GM19025 (cell line): Measurements from ENCODE around the gene GSC.
"Not testable (repeated sequence)": the region's sequence is repeated elsewhere in the genome, so short reads cannot be mapped to it uniquely, and the experiment has no call there.

ENCODE experiments used
- ATAC-seq: cut with Tn5 transposase; IDR thresholded peaks from one replicate; pipeline ENCODE4 v1.9.1; 2021; ENCODE audit warnings: mild to moderate bottlenecking, low read depth, moderate library complexity; ENCODE audit not compliant: unreplicated experiment

The GSC gene

DNA sequence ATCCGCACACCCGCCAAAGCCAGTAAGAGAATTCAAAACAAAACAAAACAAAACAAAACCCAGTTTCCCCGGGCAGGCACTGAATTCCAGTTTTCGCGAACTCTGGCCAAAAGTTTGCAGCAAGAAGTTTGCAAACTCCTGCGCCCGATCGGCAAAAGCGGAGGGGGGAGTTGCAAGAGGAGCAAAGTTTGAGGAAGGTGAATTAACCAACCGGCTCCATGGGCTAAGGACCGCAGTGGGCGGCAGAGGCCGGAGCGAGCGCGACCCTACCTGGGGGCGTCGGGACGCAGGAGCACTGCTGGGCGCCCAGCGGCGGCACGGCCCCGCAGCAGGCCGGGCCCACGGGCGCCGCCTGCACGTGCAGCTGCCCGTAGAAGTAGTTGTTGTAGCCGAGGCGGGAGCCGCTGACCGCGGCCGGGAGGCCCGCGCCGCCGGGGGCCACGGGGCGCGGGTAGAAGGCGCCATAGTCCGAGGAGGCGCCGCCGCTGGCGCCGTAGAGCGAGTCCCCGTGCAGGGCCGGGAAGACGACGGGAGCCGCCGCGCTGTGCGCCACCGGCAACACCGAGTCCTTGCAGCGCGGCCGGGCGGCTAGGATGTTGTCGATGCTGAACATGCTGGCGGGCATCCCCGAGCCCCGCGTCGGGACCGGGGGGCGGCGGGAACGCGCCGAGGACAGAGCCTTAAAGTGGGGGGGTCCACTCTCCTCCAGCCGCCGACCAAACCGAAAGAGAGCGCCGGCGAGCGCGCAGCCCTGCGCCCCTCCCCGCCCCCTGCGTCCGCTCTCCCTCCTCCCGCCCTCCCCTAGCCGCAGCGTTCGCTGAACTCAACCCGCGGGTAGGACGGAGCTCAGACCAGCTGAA lies at the start of gene GSC:
Gene GSC (minus strand): TSS at position 723 of the 860 bp plus-strand sequence. CDS start 98 bp downstream, at position 625.
- ATAC-seq = no peak

DNA sequence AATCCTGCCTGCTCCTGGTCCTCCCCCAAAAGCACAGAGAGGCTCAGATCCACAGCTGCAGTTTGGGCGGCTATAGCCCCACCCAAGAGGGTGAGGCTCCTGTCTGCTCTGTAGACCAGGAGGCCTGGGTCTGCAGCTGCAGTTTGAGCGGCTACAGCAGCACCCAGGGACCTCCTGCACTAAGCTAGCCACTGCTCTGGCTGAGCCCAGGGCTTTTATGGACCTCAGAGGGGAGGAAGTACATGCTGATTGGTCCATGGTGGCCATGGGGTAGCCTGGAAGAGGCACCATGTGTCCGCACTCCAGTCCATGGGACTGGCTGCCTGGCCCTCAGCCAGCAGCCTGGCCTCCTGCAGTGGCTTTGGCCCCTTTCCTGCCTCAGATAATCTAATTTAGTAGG lies 49.6 kb upstream of the GSC start:
- ATAC-seq = no peak

DNA sequence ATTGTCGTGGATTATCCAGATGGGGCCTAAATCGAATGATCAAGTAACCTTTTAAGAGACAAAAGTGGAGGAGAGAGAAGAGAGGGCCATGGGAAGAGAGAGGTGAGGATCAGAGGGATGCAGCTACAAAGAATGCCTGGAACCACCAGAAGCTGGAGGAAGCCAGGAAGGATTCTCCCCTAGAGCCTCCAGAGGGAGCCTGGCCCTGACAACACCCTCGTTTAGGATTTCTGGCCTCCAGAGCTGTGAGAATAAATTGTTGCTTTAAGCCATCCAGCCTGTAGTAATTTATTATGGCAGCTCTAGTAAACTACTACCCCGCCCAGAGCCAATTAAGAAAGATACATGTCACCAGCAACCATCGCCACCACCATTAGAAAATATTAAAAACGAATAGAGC lies 46.2 kb upstream of the GSC start:
- ATAC-seq = no peak

DNA sequence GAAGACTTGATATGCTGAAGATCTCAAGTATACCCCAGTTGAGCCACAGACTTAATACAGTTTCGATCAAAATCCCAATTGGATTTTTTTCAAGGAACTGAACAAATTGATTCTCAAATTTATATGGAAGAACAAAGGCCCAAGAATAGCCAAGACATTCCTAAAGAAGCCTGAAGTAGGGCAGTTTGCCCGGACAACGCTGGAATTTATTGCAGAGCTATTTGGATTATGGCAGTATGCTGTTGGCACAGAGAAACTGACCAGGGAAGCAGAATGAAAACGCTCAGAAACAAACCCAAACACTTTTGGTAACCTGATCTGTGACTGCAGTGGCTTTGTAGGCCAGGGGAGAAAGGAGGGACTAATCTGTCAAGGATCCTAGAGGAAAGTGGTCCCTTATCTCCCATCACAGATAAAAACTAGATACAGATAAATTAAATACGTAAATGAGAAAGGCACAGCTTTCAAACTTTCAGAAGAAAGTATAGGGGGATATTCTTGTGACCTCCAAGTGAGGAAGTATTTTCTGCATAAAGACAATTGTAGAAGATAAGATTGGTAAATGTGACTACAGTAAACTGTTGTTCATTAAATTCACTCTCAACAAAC lies 35.9 kb upstream of the GSC start:
- ATAC-seq = no peak

DNA sequence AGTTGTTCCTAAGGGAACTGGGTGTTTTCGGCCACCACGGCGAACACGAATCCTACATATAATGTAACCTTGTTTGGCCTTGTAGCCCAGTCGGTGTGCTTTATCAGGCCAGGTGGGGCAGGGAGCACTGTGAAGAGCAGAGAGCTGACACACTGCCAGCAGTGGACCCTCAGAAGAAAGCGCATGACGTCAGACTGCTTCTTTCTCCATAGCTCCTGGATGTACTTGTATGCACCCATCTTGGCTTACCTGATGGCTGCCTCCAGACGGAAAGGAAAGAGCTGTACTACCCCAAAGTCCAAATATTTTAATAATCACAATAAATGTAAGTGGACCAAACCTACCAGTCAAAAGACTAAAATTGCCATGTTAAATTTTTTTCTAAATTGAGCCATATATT lies 31.3 kb upstream of the GSC start:
- no peak for ATAC-seq

DNA sequence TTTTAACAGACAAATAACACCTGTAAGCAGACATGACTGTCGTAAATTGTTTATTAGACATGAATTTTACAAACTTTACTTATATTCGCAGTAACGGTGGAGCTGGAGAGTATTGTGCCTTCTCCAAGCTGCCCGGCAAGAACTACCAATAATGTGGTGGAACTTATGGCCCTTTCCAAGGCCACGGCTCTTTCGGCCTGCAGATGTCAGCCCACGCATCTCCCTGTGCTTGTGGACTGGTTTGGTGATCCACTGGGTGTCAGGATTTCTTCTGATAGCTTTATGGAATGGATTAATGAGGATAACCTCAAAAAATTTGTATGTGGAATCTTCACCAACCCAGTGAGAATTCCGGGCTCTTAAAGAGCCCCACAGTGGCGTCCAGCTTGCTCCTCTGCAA lies 30.9 kb upstream of the GSC start:
- not testable (repeated sequence) for ATAC-seq

DNA sequence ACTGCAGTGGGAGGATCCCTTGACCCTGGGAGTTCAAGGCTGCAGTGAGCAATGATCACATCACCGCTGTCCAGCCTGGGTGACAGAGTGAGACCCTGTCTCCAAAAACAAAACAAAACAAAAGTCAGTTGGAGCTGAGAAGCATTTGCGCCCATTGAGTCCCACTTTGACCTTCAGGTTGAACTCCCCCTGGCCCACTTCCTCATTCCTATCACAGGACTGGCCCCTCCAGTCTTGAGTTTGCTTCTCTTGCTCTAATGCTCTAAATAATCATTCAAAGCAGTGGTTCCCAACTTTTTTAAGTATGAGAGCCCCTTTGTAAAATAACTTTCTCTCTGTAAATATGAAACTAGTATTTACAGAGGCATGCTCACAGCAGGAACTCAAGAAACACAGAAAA lies 28.0 kb upstream of the GSC start:
- no peak for ATAC-seq

DNA sequence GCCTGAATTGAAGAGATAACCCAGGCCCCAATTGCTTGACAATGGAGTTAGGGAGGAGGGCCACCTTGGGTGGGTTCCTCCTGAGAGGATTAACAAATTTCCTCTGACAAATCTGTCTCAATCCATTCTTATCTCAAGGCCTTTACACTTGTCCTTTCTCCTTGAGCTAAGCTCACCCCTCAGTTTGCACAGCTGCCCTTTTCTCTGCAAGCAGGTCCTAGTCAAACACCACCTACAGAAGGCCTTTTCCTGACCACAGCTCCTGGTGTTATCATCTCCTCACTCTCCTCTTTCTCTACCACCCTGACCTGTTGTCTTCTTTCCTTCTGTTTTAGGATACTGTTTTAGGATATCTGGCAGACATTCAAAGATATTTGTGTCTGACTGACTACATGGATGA lies 26.4 kb upstream of the GSC start:
- no peak for ATAC-seq

DNA sequence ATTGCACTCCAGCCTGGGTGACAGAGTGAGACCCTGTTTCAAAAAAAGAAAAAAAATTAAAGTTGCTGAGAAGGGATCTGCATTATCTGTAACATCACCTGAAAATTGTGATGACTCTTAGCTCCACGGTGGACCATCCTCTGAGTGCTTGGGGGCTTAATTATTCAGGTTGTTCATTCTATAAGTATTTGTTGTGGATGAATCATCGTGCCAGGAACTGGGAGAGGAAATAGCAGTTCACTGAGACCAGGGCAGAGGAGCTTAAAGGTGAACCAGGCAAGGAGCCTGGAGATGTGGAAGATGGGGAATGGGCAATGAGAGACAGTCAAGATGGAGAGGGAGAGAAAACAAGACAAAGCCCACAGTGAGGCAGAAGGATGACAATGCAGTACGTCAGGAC lies 25.5 kb upstream of the GSC start:
- no peak for ATAC-seq

DNA sequence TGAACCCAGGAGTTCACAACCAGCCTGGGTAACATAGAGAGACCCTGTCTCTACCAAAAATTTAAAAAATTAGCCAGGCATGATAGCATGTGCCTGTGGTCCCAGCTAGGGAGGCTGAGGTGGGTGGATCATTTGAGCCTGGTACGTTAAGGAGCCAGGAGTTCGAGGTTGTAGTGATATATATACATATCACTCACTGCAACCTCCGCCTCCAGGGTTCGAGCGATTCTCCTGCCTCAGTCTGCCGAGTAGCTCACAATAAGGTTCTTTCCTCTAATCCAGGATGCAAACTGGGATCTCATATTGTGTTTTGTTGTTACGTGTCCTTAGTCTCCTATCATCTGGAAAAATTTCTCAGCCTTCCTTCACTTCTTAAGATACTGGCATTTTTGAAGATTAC lies 24.0 kb upstream of the GSC start:
- no peak for ATAC-seq

DNA sequence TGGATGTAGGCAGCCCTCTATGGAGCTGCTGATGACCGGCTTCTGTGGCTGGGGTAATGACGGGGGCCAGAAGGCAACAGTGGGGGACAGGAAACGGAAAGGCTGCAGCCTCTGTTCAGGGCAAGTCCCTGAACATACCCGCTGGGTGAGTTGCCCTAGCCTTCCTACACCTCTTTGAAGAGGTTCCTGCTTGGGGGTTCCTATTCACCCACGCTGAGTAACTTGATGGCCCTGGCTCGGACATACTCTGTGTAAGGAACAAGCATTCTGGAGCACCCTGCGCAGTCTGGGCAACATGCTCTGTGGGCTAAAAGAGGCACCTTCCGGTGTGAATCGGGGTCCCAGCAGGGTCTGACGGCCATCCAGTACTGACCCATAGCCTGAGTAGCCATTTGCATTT lies 17.7 kb upstream of the GSC start:
- ATAC-seq = no peak

DNA sequence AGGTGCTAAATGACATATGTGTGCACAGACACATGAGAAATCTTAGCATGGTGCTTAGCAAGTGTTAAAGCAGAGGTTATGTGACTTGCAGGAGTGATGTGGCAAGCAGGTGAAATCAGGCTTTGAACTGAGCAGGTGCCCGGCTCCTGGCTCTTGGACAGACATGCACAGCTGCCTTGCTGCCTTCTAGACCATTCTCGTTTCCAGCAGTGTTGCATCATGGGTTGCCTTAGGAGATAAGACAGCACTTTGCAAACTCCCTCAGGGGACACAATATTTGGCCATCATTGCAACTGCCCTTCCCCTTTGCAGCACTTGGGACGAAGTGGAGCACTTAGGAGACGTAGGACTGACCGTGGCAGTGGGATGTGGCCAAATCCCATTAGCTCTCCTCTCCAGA lies 17.2 kb upstream of the GSC start:
- ATAC-seq = no peak

DNA sequence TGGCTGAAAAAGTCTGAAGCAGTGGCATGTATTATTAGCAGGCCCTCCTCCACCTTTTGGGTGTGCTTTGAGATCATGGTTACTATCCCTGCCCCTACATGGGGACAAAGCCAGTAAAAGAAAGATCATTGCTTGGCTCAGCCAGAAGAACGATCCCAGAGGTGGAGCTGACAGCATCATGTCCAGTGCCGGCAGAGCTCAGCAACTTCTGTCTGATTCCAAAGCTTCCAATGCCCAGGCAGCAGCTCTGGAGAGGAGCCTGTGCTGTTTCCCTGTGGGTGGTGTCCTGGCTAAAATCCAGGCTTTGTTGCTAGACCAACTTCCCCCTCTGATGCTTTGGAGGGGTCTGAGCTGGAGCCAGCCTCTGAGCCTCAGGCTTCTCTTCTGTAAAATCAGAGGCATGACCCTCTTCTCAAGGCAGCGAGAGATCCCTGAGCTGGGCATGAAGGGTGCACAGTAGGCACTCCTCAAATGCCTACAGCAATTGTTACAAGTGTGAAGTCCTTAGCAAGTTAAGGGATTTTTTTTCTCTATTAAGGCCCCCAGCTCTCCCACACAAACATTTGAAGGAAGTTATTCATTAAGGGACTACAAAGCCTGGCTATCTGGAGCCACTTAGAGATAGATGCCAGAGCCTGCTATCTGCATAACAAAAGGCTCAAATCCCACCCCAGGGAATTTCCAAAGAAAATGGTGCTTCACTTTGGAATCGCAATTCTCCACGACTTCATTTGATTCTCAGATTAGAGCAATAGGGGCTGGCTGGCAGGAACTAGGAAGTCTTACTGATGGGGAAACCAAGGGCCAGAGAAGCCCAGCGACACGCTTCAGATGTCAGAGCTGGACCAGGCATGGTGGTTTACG lies 10.9 kb upstream of the GSC start:
- no peak for ATAC-seq

DNA sequence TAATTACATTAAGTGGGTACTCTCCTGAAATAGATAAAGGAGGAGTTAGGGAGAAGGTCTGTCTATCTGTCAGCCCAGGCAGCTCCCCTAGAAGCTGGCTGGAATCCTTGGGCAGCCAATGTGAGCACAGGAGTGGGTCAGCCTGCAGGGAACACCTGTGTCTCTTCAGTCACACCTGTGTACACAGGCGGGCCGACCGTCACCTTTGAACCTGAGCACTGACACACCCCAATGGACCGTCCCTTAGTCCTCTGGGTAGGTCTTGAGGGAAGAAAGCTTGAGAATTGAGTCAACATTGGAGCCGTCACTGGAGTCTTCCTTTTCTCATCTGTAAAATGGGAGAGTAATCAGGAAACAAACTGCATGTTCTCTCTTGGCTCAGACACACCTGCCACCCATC lies 9.8 kb upstream of the GSC start:
- ATAC-seq = no peak

DNA sequence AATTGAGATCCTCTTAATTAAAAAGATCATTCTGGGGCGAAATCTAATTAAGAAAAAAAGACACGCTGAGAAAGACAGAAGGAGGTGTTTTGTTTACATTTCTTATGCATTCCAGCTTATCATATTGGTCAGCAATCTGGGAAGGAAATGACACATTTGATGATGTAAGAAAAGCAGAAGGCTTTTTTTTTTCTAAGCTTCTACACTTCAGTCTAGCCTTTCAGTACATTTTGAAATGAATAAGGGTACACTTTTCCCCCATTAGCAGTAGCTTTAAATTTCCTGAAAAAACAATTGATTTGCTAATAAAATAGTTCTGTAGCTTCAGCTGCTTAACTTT lies 5.9 kb upstream of the GSC start:
- ATAC-seq = no peak

DNA sequence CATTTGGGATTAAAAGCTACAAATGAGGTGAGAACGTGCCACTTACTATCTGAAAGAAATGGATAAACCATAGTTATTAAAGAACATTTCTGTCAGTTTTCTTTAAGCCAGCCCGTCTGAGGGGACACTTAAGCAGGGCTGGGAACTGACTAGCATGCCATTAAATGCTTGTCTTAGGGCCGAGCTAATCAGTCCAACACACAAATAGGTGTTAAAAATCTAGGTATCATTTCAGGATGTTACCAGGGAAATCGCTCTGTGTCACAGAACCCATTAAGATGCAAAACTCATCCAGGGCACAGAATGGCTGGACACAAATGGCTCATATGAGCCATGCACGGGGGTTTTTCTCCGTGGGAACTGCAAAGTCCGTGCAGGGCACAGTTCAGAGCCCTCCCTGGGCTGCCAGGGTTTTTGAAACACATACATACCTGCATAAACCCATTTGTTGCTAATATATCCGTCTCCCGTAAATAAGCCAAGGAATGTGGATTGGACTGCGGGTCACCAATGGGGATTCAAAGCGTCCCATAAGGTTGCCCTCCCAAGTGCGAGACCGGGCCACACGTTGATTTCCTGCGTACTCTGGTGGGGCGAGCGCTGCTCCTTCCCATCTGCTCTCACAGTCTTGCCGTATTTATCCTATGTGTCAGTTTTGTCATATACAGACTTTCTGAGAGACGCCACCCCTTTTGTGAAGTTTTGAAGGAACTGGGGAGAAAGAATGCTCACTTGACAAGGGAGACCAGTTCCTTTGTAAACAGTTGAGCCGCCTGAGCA lies 5.4 kb upstream of the GSC start:
- ATAC-seq = no peak

DNA sequence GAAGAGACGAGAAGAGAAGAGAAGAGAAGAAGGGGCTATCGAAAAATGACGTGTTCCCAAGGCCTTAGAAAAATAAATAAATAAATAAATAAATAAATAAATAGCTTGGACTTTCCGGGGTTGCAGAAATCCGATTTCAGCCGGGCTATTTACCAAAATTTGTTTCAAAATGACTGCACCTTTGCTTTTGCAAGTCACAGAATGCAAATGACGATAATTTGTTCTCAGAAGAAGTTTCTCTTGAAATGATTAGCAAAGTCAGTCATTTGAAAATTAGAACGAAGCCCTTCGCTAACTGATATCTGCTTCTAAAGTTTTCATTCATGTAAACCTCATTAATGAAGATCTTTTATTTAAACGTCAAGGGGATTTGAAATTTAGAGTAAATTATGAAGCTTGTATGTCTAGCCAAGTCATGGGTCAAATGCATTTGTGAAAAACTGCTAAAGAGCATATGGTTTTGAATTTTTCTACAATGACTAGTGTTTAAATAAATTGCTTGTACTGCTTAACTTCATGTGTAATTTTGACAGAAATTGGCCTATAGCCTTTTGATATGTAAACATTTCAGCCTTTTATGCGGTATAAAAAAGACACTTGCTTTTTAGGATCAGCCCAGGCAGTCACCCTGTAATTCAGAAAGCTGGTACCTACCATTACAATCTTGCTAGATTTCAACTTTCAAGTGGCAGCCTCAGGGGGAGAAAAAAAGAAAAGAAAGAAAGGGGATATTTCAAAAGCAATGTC lies 4.6 kb upstream of the GSC start:
- ATAC-seq = no peak

DNA sequence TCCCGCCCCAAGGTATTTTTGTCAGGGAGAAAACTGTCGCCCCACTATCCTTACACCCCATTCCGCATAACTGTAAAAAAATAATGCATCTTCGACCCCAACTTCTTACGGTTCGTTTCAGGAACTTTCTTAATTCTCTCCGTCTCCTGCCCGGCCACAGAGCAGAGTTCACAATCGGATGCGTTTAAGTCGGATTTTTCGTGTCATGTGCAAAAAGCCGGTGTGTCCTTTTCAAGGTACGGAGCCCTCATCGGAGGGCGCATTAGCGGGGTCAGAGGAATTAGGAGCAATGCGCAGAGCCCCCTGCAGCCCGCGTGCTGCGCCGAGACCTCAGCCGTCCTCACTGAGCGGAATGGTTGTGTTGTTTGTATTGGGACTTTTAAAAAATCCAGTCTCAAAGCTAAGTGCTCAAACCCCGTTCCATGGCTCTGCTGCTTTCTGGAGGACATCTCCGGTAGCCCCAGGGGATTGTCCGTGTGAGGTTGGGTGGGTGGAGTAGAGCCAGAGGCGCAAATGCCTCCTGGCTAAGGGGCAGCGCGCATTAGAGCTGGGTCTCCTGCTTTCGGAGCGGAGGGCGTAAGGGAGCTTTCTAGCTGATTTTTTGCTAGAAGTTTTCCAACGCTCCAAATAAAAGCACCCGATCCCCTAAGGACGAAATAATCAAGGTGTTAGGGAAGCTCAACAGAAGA lies 3.9 kb upstream of the GSC start:
- no peak for ATAC-seq

DNA sequence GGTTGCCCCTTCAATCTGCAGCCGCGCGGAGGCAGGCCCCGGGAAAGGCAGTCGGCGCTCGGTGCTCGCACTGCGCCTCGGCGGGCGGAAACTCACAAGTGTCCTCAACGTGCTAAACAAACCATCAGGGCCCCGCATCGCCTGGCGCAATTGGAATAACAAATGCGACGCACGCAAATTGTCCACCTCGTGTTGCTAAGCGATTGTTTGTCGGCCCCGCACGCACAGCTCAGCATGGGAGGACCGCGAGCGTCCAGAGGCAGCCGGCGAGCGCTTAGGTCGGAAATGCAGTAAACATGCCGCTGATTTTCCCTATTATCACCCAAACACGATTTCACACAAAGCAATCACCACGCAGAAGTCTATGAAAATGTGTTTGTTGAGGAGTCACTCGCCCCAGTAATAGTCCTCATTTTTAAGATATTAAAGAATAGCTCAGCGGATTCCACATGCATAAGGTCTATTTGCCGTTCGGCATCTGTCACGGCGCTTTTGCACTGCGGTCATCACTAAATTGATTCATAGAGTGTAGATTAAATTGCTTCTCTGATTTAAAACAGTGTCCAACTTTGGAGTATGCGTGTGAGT lies 3.2 kb upstream of the GSC start:
- no peak for ATAC-seq
